Measurements from ENCODE around the gene IL1RAPL1. TPM values are rescaled to one million over a fixed set of nuclear protein-coding genes. Genes with fewer than 3 reads are reported as not detected.

Gene IL1RAPL1
- total RNA-seq, 2 experiments from 2014 or later, result not detected

DNA sequence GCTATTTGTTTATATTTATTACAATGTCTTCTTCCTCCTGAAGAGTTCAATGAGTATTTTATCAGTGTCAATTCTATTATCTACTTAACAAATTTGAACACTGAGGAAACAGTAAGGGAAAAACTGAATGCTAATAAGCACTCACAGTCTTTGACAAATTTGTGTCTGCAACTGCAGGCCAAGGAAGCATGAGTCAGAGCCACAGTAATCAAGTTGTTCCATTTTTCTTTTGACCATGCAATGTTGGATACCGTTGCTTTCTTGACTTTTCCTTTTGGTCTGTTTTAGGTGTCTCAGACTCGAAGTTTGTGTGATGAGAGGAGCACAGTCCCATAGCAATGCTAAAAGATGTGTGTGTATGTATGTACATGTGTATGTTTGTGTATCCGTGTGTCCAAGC is 359.6 kb downstream of the IL1RAPL1 start:
- no peaks in the 10 kb centered on the region for H3K27me3 Mint-ChIP-seq
- peaks cover 3% of the 10 kb centered on the region for H3K9me3 Mint-ChIP-seq
- no peak overlapping the region for H3K4me3 Mint-ChIP-seq
- ChIA-PET POLR2A (no interaction called here), CTCF (no interaction called here)
- H3K4me1 Mint-ChIP-seq (ENCODE audit: low read depth), result no peaks in the 10 kb centered on the region
- DNase-seq, result no peak
- H3K27ac Mint-ChIP-seq, result no peak overlapping the region
- H3K36me3 Mint-ChIP-seq, result no peaks in the 10 kb centered on the region
- intact Hi-C loops (cut with micrococcal nuclease), result no loop called here

DNA sequence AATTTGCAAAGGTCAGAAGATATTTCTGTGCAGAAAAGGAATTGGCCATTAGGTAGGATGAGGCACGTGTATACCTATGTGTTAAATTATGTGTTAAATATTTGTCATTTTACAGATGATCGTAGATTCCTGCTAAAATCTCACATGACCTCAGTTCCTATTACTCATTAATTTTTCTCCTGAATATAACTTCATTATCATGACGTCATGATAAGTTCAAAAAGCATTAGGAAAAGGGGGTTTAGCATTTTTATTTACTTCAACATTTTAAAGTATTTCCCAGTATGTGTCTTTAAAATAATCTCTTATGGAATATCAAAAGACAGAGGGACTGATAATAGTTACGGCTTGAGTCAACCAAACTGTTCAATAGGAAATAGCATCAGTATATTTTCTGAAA is 372.8 kb downstream of the IL1RAPL1 start:
- CTCF ChIA-PET, result no interaction called here

DNA sequence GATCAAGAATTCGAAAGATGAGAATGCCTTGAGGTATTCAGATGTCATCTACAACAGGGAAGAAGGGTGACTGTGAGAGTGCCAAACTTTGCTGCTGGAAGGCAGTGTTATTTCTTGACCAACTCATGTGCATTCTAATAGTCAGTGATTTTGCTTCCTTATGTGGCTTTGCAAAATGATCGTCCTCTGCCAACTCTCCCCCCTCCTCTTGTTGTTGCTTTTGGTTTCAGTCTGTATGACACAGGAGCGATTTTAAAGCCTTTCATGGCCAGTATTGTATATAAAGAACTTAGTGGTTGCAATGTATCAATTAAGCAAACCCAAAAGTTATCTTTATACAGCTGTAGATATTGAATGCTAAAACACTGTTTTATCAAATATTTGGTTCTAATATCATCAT is 379.1 kb downstream of the IL1RAPL1 start:
- Mint-ChIP-seq H3K36me3 (no peaks in the 10 kb centered on the region), H3K9me3 (no peaks in the 10 kb centered on the region), H3K27me3 (no peaks in the 10 kb centered on the region), H3K4me3 (no peak overlapping the region), H3K27ac (no peak overlapping the region), H3K4me1 (ENCODE audit: low read depth) (no peaks in the 10 kb centered on the region)
- CTCF ChIA-PET, result no interaction called here
- intact Hi-C loops (cut with micrococcal nuclease), result no loop called here
- no peak for DNase-seq
- POLR2A ChIA-PET, result no interaction called here

More for the DNA sequence above, 372.8 kb downstream of the IL1RAPL1 start:
- POLR2A ChIA-PET, result no interaction called here
- no peak overlapping the region for H3K27ac Mint-ChIP-seq
- peaks cover 5% of the 10 kb centered on the region for H3K9me3 Mint-ChIP-seq
- H3K4me1 Mint-ChIP-seq (ENCODE audit: low read depth), result no peaks in the 10 kb centered on the region
- intact Hi-C loops (cut with micrococcal nuclease), result no loop called here
- DNase-seq, result no peak
- H3K4me3 Mint-ChIP-seq, result no peak overlapping the region
- H3K36me3 Mint-ChIP-seq, result no peaks in the 10 kb centered on the region
- no peaks in the 10 kb centered on the region for H3K27me3 Mint-ChIP-seq

DNA sequence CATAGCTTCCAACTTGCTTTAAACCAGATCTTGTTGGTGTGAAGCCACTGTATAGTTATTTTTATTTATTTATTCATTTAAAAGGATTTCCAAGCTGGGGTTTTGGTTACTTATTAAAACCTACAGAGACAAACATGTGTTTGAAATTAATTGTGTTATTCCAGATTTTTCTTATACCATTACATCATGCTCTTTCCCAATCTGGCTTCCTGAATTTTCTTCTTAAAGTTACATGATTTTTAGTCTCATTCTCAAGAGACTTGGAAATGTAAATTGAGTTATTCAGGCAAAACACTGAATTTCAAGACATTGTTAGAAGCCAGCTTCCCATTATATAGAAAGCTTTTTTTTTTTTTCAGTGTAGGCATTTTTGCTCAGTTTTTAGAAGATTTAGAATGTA is 381.9 kb downstream of the IL1RAPL1 start:
- no peaks in the 10 kb centered on the region for H3K27me3 Mint-ChIP-seq
- intact Hi-C loops (cut with micrococcal nuclease), result no loop called here

DNA sequence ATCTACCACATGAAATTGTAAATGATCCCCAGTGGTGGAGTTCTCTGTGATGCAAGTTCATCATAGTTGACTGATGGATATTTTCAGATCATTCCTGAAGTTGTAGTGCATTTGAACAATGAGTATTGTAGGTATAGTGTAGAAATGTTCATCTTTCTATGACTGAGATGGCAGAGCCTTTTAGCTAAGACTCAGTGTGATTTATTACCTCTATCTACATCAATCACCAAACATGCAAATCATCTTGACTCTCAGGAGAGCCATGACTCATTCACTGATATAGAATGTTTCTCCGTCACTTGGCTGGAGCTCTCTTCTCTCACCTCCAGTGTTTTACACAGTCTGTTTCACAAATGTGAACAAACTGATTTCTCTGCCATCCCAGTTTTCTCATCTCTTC is 392.6 kb downstream of the IL1RAPL1 start:
- Mint-ChIP-seq H3K36me3 (no peaks in the 10 kb centered on the region), H3K4me1 (ENCODE audit: low read depth) (no peaks in the 10 kb centered on the region), H3K27ac (no peak overlapping the region), H3K27me3 (no peaks in the 10 kb centered on the region), H3K9me3 (no peaks in the 10 kb centered on the region), H3K4me3 (no peak overlapping the region)
- no peak for DNase-seq
- ChIA-PET POLR2A (no interaction called here), CTCF (no interaction called here)
- intact Hi-C loops (cut with micrococcal nuclease), result no loop called here

More for the DNA sequence above, 381.9 kb downstream of the IL1RAPL1 start:
- no peak overlapping the region for H3K4me3 Mint-ChIP-seq
- ChIA-PET CTCF (no interaction called here), POLR2A (no interaction called here)
- no peak overlapping the region for H3K27ac Mint-ChIP-seq
- H3K4me1 Mint-ChIP-seq (ENCODE audit: low read depth), result no peaks in the 10 kb centered on the region
- no peak for DNase-seq
- H3K9me3 Mint-ChIP-seq, result peaks cover 2% of the 10 kb centered on the region
- no peaks in the 10 kb centered on the region for H3K36me3 Mint-ChIP-seq

DNA sequence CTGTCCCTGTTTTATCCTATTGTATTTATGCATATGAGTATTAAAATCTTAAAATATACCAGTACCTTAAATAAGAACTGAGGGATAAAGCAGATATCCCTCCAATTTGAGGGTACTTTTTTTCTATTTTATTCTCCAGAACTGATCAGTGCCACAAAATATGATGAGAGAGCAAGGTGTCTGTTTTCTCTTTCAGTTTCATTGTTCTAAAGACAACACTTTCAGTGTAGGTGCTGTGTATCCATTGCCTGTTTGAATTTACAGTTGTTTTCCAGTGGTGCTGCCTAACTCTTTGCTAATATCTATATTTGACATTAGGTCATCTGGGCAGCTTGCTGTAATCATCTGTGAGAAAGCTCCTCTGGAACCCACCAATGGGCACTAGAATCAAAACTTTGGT is 394.7 kb downstream of the IL1RAPL1 start:
- DNase-seq, result no peak
- H3K9me3 Mint-ChIP-seq, result no peaks in the 10 kb centered on the region
- H3K27me3 Mint-ChIP-seq, result no peaks in the 10 kb centered on the region
- POLR2A ChIA-PET, result no interaction called here
- H3K27ac Mint-ChIP-seq, result no peak overlapping the region
- H3K4me3 Mint-ChIP-seq, result no peak overlapping the region
- no peaks in the 10 kb centered on the region for H3K36me3 Mint-ChIP-seq
- no peaks in the 10 kb centered on the region for H3K4me1 Mint-ChIP-seq (ENCODE audit: low read depth)
- CTCF ChIA-PET, result no interaction called here
- intact Hi-C loops (cut with micrococcal nuclease), result no loop called here

DNA sequence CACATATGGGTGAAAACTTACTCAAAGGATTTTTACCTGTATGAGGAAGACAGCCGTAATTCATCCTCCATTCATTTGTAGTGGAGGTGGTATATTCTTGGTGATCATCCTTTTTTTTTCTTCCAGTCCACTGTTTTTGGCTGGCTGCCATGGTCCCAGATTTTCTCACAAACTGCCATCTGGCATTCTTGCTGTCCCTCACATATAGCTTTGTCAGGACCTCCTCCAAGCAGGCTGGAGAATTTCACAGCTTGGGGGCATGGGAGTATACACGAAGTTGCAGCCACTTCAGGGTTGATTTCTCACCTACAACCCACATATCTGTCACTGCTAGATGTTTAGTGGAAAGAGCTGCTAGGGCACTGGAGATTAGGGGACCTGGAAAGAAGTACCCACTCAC is 401.0 kb downstream of the IL1RAPL1 start:
- no peak for DNase-seq
- H3K27ac Mint-ChIP-seq, result no peak overlapping the region
- no peaks in the 10 kb centered on the region for H3K4me1 Mint-ChIP-seq (ENCODE audit: low read depth)
- ChIA-PET POLR2A (no interaction called here), CTCF (interaction anchor here (0.6 kb wide), 1 partner anchor 20 kb away, joined by 5 read pairs; no protein-coding TSS in a partner anchor)
- no peak overlapping the region for H3K4me3 Mint-ChIP-seq
- no peaks in the 10 kb centered on the region for H3K27me3 Mint-ChIP-seq
- peaks cover 3% of the 10 kb centered on the region for H3K9me3 Mint-ChIP-seq
- intact Hi-C loops (cut with micrococcal nuclease), result no loop called here
- H3K36me3 Mint-ChIP-seq, result no peaks in the 10 kb centered on the region

DNA sequence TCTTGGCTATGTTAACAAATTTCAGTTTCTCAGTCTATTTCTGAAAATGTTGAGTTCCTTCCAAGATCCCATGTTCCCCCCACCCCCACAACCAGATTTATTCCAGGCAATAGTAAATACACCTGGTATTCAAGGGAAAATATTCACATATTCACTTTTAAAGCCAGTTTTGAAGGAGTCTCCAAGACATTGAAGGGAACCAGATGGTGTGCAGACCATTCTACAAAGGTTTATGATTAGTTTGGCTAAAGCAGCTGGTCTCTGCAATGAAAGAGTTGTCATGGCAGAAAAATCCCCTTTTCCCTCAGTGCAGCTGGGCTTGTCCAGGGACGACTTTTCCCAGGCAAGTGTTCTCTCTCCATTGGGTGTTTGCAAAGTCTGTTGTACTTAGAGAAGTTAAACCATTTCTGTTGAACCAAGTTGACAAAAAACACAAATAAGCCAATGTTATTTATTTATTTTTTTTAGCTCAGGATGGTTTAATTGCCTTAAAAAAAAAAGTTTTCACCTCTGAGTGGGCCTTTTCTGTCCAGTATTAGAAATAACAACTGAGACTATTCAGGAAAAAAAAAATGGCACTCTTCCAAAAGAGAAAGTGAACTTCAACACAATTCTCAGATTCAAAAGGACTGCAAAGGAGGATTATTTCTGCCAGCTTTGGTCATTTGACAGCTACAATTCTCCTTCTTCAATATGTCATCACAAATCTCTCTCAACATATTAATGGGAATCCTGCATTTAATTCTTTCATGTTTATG is 410.6 kb downstream of the IL1RAPL1 start:
- no peak for DNase-seq
- ChIA-PET CTCF (no interaction called here), POLR2A (no interaction called here)
- Mint-ChIP-seq H3K36me3 (no peaks in the 10 kb centered on the region), H3K4me3 (no peak overlapping the region), H3K27me3 (no peaks in the 10 kb centered on the region), H3K9me3 (peaks cover 2% of the 10 kb centered on the region), H3K27ac (no peak overlapping the region), H3K4me1 (ENCODE audit: low read depth) (no peaks in the 10 kb centered on the region)
- intact Hi-C loops (cut with micrococcal nuclease), result no loop called here

DNA sequence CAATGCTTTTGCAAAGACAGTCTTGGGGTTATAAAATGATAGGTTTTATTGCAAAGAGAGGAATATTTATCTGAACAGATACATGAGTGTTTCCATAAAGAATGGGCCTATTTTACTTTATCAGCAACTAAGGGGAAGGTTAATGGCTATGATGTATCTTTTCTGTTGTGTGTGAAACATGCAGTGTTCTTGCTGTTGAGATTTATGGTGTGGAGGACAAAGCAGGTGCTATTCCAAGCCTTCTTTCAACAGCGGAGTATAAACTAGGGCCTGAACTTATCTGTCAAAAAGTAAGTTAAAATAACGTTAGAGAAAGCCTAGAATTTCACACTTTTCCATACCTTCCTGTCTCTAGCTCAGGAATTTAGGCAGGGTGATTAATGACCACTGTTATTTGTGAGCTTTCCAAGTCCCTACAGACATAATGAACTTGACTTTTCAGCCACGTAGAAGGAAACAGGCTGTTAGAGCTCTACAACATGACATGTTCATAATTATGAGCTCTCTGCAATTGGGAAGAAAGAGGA is 411.4 kb downstream of the IL1RAPL1 start:
- H3K36me3 Mint-ChIP-seq, result no peaks in the 10 kb centered on the region
- no peak overlapping the region for H3K27ac Mint-ChIP-seq
- no peaks in the 10 kb centered on the region for H3K9me3 Mint-ChIP-seq
- intact Hi-C loops (cut with micrococcal nuclease), result no loop called here
- no peak for DNase-seq
- H3K4me3 Mint-ChIP-seq, result no peak overlapping the region
- POLR2A ChIA-PET, result no interaction called here
- H3K27me3 Mint-ChIP-seq, result no peaks in the 10 kb centered on the region
- no peaks in the 10 kb centered on the region for H3K4me1 Mint-ChIP-seq (ENCODE audit: low read depth)
- CTCF ChIA-PET, result no interaction called here

DNA sequence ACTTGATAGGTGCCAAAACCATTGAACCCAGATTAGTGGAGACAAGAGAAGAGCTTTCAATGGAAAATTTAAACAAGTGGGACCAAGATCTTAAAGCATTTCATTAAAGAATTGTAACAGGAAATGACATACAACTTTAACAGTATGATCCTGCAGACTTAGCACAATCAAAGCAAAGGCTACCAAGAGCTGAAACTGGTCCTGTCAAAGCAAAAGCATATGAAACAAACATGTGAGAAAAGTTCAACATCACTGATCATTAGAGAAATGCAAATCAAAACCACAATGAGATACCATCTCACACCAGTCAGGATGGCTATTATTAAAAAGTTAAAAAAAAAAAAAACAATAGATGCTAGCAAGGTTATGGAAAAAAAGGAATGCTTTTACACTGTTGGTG is 425.6 kb downstream of the IL1RAPL1 start:
- ChIA-PET CTCF (no interaction called here), POLR2A (no interaction called here)
- H3K9me3 Mint-ChIP-seq, result peaks cover 12% of the 10 kb centered on the region
- intact Hi-C loops (cut with micrococcal nuclease), result no loop called here
- no peak overlapping the region for H3K27ac Mint-ChIP-seq
- no peaks in the 10 kb centered on the region for H3K36me3 Mint-ChIP-seq
- DNase-seq, result no peak
- no peaks in the 10 kb centered on the region for H3K4me1 Mint-ChIP-seq (ENCODE audit: low read depth)
- H3K27me3 Mint-ChIP-seq, result no peaks in the 10 kb centered on the region
- H3K4me3 Mint-ChIP-seq, result no peak overlapping the region

DNA sequence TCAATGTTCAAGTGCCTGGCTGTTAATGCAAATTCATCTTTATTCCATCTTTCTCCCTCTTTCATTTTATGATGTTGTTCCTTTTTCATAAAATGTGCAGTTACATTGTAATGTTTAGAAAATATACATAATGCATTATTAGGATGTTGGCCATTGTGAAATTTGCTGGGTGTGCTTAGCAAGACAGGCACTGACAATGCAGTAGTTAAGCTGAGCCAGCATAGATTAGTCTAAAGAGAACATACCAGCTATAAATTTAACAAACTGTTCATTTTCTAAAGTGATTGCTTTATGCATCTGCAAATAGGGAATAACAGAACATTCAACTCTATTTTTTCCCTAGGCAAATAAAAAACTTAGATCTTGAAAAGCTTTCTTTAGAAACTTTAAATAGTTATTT is 436.0 kb downstream of the IL1RAPL1 start:
- intact Hi-C loops (cut with micrococcal nuclease), result no loop called here
- DNase-seq, result no peak
- ChIA-PET CTCF (no interaction called here), POLR2A (no interaction called here)
- H3K4me1 Mint-ChIP-seq (ENCODE audit: low read depth), result no peaks in the 10 kb centered on the region
- no peak overlapping the region for H3K4me3 Mint-ChIP-seq
- no peak overlapping the region for H3K27ac Mint-ChIP-seq
- H3K36me3 Mint-ChIP-seq, result no peaks in the 10 kb centered on the region
- peaks cover 5% of the 10 kb centered on the region for H3K9me3 Mint-ChIP-seq
- no peaks in the 10 kb centered on the region for H3K27me3 Mint-ChIP-seq

DNA sequence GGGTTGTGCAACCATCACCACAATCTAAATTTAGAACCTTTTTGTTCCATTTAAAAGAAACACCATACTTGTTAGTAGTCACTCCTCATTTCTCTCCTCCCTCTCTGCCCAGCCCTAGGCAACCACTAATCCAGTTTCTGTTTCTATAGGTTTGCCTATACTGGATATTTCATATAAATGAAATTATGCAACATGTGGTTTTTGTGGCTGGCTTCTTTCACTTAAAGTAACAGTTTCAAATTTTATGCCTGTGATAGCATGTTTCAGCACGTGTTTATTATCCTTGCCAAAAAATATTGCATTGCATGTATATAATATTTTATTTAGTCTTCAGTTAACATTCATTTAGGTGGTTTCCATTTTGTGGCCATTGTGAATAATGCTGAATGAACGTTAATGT is 437.6 kb downstream of the IL1RAPL1 start:
- H3K4me3 Mint-ChIP-seq, result no peak overlapping the region
- POLR2A ChIA-PET, result no interaction called here
- intact Hi-C loops (cut with micrococcal nuclease), result no loop called here
- H3K9me3 Mint-ChIP-seq, result peaks cover 5% of the 10 kb centered on the region
- H3K27ac Mint-ChIP-seq, result no peak overlapping the region
- no peaks in the 10 kb centered on the region for H3K36me3 Mint-ChIP-seq
- H3K27me3 Mint-ChIP-seq, result no peaks in the 10 kb centered on the region
- H3K4me1 Mint-ChIP-seq (ENCODE audit: low read depth), result no peaks in the 10 kb centered on the region
- no peak for DNase-seq
- CTCF ChIA-PET, result no interaction called here

DNA sequence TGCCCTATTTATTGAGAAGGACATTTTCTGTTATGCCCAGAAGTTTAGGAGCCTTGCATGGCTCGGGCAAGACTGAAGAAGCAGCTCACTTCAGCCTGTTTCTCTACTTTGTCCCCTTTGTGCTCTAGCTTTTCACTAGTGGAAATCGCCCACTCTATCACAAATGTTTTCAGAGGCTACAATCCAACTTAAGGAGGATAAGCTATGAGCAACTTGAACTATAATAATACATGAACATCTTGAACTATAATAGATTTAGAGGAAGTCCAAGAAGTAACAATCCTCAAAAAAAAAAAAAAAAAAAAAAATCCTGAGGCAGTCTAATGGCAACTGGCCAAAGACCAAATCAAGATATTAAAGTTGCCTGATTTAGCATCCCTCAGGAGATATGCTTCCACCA is 452.3 kb downstream of the IL1RAPL1 start:
- CTCF ChIA-PET, result no interaction called here
- POLR2A ChIA-PET, result no interaction called here
- H3K4me1 Mint-ChIP-seq (ENCODE audit: low read depth), result no peaks in the 10 kb centered on the region
- H3K4me3 Mint-ChIP-seq, result no peak overlapping the region
- no peaks in the 10 kb centered on the region for H3K36me3 Mint-ChIP-seq
- intact Hi-C loops (cut with micrococcal nuclease), result no loop called here
- no peak overlapping the region for H3K27ac Mint-ChIP-seq
- H3K9me3 Mint-ChIP-seq, result no peaks in the 10 kb centered on the region
- no peaks in the 10 kb centered on the region for H3K27me3 Mint-ChIP-seq
- no peak for DNase-seq

All from activated CD4-positive, alpha-beta memory T cell treated with anti-CD3 and anti-CD28 coated beads for 36 hours (primary cell).